Mammary epithelial cell (primary cell): ENCODE measurements around the gene EPB41L2.

Source experiments
- CTCF ChIP-seq, 2 donors: IDR thresholded peaks in 1 of 2; conservative IDR thresholded peaks in 1 of 2; 2 replicates each; pipeline ENCODE4 v1.5.1; 2011 to 2012; ENCODE audit warnings: inconsistent platforms in 2 of 2, low read length in 2 of 2, mild to moderate bottlenecking in 2 of 2, control low read depth in 1 of 2, low read depth in 1 of 2; ENCODE audit not compliant: insufficient read depth in 1 of 2; ENCODE audit errors: extremely low read depth in 1 of 2
- EZH2 ChIP-seq: IDR thresholded peaks from 2 replicates; pipeline ENCODE4 v1.6.1; 2012; ENCODE audit warnings: low read length, inconsistent platforms, borderline replicate concordance

- TF ChIP-seq CTCF (conservative IDR thresholded peaks at IDR 0.05 in 1 of 2, IDR thresholded peaks at IDR 0.05 in 1 of 2; ENCODE audit: extremely low read depth in 1 of 2, insufficient read depth in 1 of 2, low read depth in 1 of 2, low read length in 2 of 2) (no peak), EZH2 (no peak)
These were observed 13.4 kb downstream of the EPB41L2 start for GRCh38 chr6:131049608-131050007.
